Osteocyte (in vitro differentiated cells): ENCODE measurements around the gene ANKS1B. TPM values are rescaled to one million over a fixed set of nuclear protein-coding genes. Genes with fewer than 3 reads are reported as not detected.

Source experiments
- DNase-seq: peaks from one replicate; pipeline ENCODE4 v3.0.0; 2021; ENCODE audit warnings: mixed read lengths; ENCODE audit not compliant: unreplicated experiment; ENCODE audit errors: extremely low spot score
- H3K27ac Mint-ChIP-seq: one replicate; pipeline ENCODE4 v1.8.0; 2021; ENCODE audit warnings: mild to moderate bottlenecking, mixed read lengths; ENCODE audit not compliant: unreplicated experiment
- H3K27me3 Mint-ChIP-seq: one replicate; pipeline ENCODE4 v1.8.0; 2021; ENCODE audit warnings: mixed read lengths; ENCODE audit not compliant: unreplicated experiment
- H3K36me3 Mint-ChIP-seq: one replicate; pipeline ENCODE4 v1.8.0; 2021; ENCODE audit warnings: mixed read lengths; ENCODE audit not compliant: unreplicated experiment
- H3K4me1 Mint-ChIP-seq: one replicate; pipeline ENCODE4 v1.8.0; 2021; ENCODE audit warnings: mixed read lengths; ENCODE audit not compliant: unreplicated experiment
- H3K4me3 Mint-ChIP-seq: one replicate; pipeline ENCODE4 v1.8.0; 2021; ENCODE audit warnings: mild to moderate bottlenecking, moderate library complexity, mixed read lengths; ENCODE audit not compliant: unreplicated experiment
- H3K9me3 Mint-ChIP-seq: one replicate; pipeline ENCODE4 v1.8.0; 2021; ENCODE audit warnings: mixed read lengths; ENCODE audit not compliant: unreplicated experiment
- CTCF ChIP-seq: fragments of 200-600 bp; sonication (generic); IDR thresholded peaks from 2 replicates; pipeline ENCODE4 v1.5.0; 2021; ENCODE audit warnings: antibody characterized with exemption, mild to moderate bottlenecking, moderate library complexity
- total RNA-seq: library from RNA; stranded (reverse); gene quantifications from 2 replicates; pipeline ENCODE4 v1.2.1, GENCODE V29; 2021

Gene ANKS1B
- total RNA-seq, 1 donor from 2014 or later, result 0.70 TPM

- peak; percentile 29 for TF ChIP-seq CTCF
- Mint-ChIP-seq H3K4me1 (no peaks in the 10 kb centered on the region), H3K27ac (no peak overlapping the region), H3K9me3 (no peaks in the 10 kb centered on the region), H3K27me3 (no peaks in the 10 kb centered on the region), H3K4me3 (no peak overlapping the region), H3K36me3 (no peaks in the 10 kb centered on the region)
- DNase-seq, result no peak
Observed at GRCh38 chr12:98955284-98955683, 1029.5 kb downstream of the ANKS1B start.

DNA sequence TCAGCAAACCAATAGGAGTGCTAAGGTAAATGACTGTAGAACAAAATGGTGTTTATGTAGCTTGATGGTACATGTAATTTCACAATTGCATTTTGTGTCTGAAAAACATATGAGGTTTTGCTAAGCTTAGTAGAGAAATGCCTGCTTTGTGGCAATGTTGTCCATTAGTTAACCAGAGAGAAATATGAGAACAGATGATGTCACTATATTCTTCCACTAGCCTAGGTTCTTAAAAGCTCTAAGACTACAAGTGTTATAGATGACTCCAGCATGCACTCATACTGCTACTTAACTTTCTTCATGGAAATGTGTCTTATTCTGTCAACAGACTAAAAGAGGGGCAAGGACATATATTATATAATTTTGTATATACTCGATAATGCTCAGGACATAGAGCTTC is 1030.2 kb downstream of the ANKS1B start:
- no peaks in the 10 kb centered on the region for H3K9me3 Mint-ChIP-seq
- H3K27ac Mint-ChIP-seq, result no peak overlapping the region
- H3K4me1 Mint-ChIP-seq, result no peaks in the 10 kb centered on the region

GRCh38 chr12:98951406-98951805 is 1033.3 kb downstream of the ANKS1B start:
- Mint-ChIP-seq H3K4me3 (no peak overlapping the region), H3K4me1 (no peaks in the 10 kb centered on the region), H3K36me3 (no peaks in the 10 kb centered on the region), H3K27ac (no peak overlapping the region), H3K27me3 (peaks cover 4% of the 10 kb centered on the region), H3K9me3 (no peaks in the 10 kb centered on the region)
- no peak for DNase-seq
- no peak for TF ChIP-seq CTCF

More for the DNA sequence above, 1030.2 kb downstream of the ANKS1B start:
- Mint-ChIP-seq H3K27me3 (no peaks in the 10 kb centered on the region), H3K4me3 (no peak overlapping the region), H3K36me3 (no peaks in the 10 kb centered on the region)
- no peak for TF ChIP-seq CTCF
- no peak for DNase-seq

DNA sequence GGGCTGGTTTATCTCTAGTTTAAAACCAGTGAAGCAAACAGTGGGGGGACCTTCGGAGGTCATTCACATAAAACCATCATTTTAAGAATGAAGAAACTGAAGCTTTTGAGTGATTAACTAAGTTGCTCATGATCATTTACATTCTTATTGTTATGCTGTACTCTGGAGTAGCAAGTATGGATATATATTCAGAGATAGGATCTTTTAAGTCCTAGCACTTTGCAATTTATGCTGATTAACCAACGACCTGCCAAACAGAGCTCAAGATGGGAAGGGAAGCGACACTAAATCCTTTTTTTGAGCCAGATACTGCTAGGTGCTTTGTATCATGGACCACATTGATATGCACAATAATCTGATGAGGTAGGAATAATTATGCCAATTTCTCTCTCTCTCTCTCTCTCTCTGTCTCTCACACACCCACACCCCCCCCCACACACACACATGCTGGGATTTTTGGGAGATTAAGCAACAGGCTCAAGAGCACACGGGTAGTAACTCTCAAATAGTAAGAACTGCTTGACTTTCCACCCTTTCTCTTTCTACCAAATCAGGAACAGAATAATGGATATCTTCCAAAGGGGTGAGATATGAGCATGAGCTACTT is 1036.3 kb downstream of the ANKS1B start:
- Mint-ChIP-seq H3K4me1 (no peaks in the 10 kb centered on the region), H3K9me3 (no peaks in the 10 kb centered on the region), H3K27ac (no peak overlapping the region), H3K27me3 (peaks cover 13% of the 10 kb centered on the region), H3K36me3 (no peaks in the 10 kb centered on the region), H3K4me3 (no peak overlapping the region)
- DNase-seq, result no peak
- TF ChIP-seq CTCF, result no peak

DNA sequence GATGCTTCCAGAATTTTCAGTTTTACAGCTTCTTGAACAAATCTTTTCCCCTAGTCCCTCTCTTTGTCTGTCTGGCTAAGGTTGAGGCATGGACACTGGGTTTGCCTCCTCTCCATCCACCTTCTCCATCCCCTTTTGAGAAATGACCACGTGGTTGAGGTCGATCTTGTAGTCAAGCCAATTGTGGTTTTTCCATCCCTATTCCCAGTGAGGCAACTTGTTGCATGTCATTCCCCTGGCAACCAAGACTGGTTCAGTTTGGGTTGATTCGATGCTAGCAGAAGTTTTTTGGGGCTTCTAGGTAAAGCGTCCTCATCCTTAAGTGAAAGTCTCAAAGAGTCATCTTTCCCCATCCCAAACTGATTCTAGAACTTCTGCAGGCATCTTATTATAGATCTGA is 1038.9 kb downstream of the ANKS1B start:
- no peak for TF ChIP-seq CTCF
- H3K36me3 Mint-ChIP-seq, result no peaks in the 10 kb centered on the region
- H3K27me3 Mint-ChIP-seq, result peaks cover 18% of the 10 kb centered on the region
- H3K4me1 Mint-ChIP-seq, result no peaks in the 10 kb centered on the region
- no peak overlapping the region for H3K4me3 Mint-ChIP-seq
- no peak overlapping the region for H3K27ac Mint-ChIP-seq
- DNase-seq, result no peak
- H3K9me3 Mint-ChIP-seq, result no peaks in the 10 kb centered on the region
